K562 (cell line): Measurements from ENCODE around the gene MED22. TPM values are rescaled to one million over a fixed set of nuclear protein-coding genes. Genes with fewer than 3 reads are reported as not detected.

Experiments used
- CCAR2 ChIP-seq: fragments of 200-400 bp; formaldehyde crosslinking; IDR thresholded peaks from 2 replicates; pipeline ENCODE4 v1.6.1; 2017; ENCODE audit warnings: mild to moderate bottlenecking, low read depth, low read length
- CTCFL ChIP-seq: IDR thresholded peaks from 2 replicates; pipeline ENCODE4 v1.6.1; 2011; ENCODE audit warnings: borderline replicate concordance, low read depth, mild to moderate bottlenecking, moderate library complexity, low read length; ENCODE audit not compliant: insufficient read depth, poor library complexity, severe bottlenecking
- DPF2 ChIP-seq: fragments of 450-650 bp; IDR thresholded peaks from 2 replicates; pipeline ENCODE4 v1.6.1; 2016
- FOXA3 ChIP-seq, 2 experiments: fragments of 450-650 bp in 1 of 2; sonication (generic) in 1 of 2; formaldehyde crosslinking; IDR thresholded peaks in 1 of 2; conservative IDR thresholded peaks in 1 of 2; 2 replicates each; pipeline versions ENCODE4 v1.4.0 to v1.8.0; 2020 to 2022; ENCODE audit warnings: mild to moderate bottlenecking in 2 of 2, missing genetic modification reagents in 1 of 2
- JUN ChIP-seq, 2 experiments: sonication (generic) in 1 of 2; formaldehyde crosslinking in 1 of 2; IDR thresholded peaks; 2 replicates each; pipeline versions ENCODE4 v1.6.1 to v1.8.0; 2012 to 2022; ENCODE audit warnings: borderline replicate concordance in 2 of 2, mild to moderate bottlenecking in 2 of 2, improper control_type of control experiment in 1 of 2, low read depth in 1 of 2, low read length in 1 of 2, missing genetic modification reagents in 1 of 2
- NFIC ChIP-seq: fragments of 450-650 bp; IDR thresholded peaks from 2 replicates; pipeline ENCODE4 v1.6.1; 2017; ENCODE audit warnings: mild to moderate bottlenecking, inconsistent platforms
- NFIX ChIP-seq: fragments of 250-450 bp; sonication (Bioruptor Pico); IDR thresholded peaks from 2 replicates; pipeline ENCODE4 v1.4.0; 2020; ENCODE audit warnings: low read depth, mild to moderate bottlenecking, moderate library complexity
- RBM22 ChIP-seq: fragments of 200-400 bp; formaldehyde crosslinking; IDR thresholded peaks from 2 replicates; pipeline ENCODE4 v1.6.1; 2018; ENCODE audit warnings: low read length, low read depth; ENCODE audit not compliant: poor library complexity, severe bottlenecking
- TFAP4 ChIP-seq: sonication (generic); formaldehyde crosslinking; IDR thresholded peaks from 2 replicates; pipeline ENCODE4 v1.8.0; 2022; ENCODE audit warnings: missing genetic modification reagents, mild to moderate bottlenecking, moderate library complexity, borderline replicate concordance
- XRCC5 ChIP-seq: fragments of 200-400 bp; formaldehyde crosslinking; IDR thresholded peaks from 2 replicates; pipeline ENCODE4 v1.6.1; 2017; ENCODE audit warnings: low read depth, mild to moderate bottlenecking, low read length
- ZNF740 ChIP-seq, 3 experiments: fragments of 200-800 bp in 1 of 3; sonication (Bioruptor generic) in 1 of 3; sonication (generic) in 1 of 3; formaldehyde crosslinking in 1 of 3; IDR thresholded peaks; 2 replicates each; pipeline versions ENCODE4 v1.6.1 to v1.8.0; 2016 to 2022; ENCODE audit warnings: mild to moderate bottlenecking in 2 of 3, missing compliant biosample characterization in 2 of 3, missing genetic modification characterization in 2 of 3, missing genetic modification reagents in 1 of 3
- polyA plus RNA-seq, 8 experiments: library from polyadenylated mRNA; depleted of rRNA in 4 of 8; stranded (reverse) in 5 of 8; unstranded in 3 of 8; fragments of >200 nt; fragmentation: Nextera tagmentation in 2 of 8; fragmentation: Illumina TruSeq in 1 of 8; extraction: Ambion mirVana in 2 of 8; extraction: Trizol in 1 of 8; gene quantifications; 2 replicates each; pipeline versions ENCODE4 v1.2.1 to v1.2.3, GENCODE V29; 2011 to 2014; ENCODE audit warnings: inconsistent platforms in 1 of 8, missing spikeins in 1 of 8
- total RNA-seq, 7 experiments: library from RNA; depleted of rRNA in 6 of 7; stranded (reverse); fragments of >200 nt in 6 of 7; fragmentation: Illumina TruSeq in 2 of 7; extraction: Trizol in 2 of 7; gene quantifications; 2 replicates each; pipeline versions ENCODE4 v1.2.1 to v1.2.3, GENCODE V29; 2011 to 2021; ENCODE audit warnings: low replicate concordance in 1 of 7
- TF ChIP-seq, protein P1 (sequence below): fragments of 250-450 bp; sonication (Bioruptor Pico); IDR thresholded peaks from 2 replicates; pipeline ENCODE4 v1.4.0; 2020; ENCODE audit warnings: mild to moderate bottlenecking, moderate library complexity

Gene MED22
- total and polyA plus RNA-seq, 9 of the 15 experiments (the other 6 are each of a cell fraction or from before 2014, with no cell fraction given) = 0.73 to 35.6 (median 22.3) TPM

DNA sequence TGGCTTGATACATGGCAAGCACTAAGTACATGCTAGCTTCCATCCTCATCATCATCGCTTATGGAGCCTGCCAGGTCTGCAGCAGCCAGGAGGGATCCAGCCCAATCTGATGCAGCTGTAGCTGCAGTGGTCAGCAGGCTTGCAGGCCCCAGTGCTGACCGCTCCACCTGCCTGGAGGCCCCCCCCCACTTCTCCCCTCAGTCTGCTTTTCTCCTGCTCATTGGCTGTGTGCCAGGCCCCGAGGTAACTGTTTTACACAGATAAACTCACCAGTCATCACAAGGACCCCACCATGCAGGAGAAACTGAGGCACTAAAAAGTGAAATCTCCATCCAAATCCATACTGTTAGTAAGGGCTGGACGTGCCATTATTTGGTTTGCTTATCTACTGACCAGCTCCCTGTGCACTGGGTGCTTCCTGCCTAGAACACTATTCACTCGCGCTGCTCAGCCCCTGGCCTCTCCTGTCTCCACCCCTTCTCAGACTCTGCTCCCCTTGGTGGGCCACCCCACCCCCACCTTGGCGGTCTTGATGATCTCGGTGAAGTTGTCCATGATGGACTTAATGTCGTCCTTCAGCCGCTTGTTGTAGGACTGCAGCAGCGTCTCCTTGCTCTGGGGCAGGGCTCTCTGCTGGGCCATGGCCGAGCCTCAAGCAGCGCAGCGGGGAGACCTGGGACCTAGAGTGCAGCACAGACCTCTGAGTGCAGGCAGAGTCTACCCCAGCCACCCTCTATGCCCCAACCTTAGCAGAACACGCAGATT, 1.7 kb downstream of the MED22 start (continued):
- TF ChIP-seq, protein P1, sequence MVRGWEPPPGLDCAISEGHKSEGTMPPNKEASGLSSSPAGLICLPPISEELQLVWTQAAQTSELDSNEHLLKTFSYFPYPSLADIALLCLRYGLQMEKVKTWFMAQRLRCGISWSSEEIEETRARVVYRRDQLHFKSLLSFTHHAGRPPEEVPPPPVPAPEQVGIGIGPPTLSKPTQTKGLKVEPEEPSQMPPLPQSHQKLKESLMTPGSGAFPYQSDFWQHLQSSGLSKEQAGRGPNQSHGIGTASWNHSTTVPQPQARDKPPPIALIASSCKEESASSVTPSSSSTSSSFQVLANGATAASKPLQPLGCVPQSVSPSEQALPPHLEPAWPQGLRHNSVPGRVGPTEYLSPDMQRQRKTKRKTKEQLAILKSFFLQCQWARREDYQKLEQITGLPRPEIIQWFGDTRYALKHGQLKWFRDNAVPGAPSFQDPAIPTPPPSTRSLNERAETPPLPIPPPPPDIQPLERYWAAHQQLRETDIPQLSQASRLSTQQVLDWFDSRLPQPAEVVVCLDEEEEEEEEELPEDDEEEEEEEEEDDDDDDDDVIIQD (CRISPR knock-in tag) = no peak
- TF ChIP-seq ZNF740 (CRISPR knock-in tag; IDR thresholded peaks at IDR 0.05) = no peak
- peak in 1 of 2 experiments; percentile 37; a peak in 1 of 4 replicates for TF ChIP-seq ZNF740 (tag; IDR thresholded peaks at IDR 0.05)
- 0 out of 2 replicates have a peak, but pooled peaks have one; percentile 3 for TF ChIP-seq XRCC5
- TF ChIP-seq JUN (IDR thresholded peaks at IDR 0.05; ENCODE audit: borderline replicate concordance, low read depth, low read length) = no peak
- TF ChIP-seq JUN (CRISPR knock-in tag; IDR thresholded peaks at IDR 0.05; ENCODE audit: borderline replicate concordance) = 0 out of 2 replicates have a peak, but pooled peaks have one; percentile 18
- TF ChIP-seq NFIC = peak; percentile 92
- TF ChIP-seq RBM22 = no peak
- TF ChIP-seq FOXA3 (CRISPR knock-in tag; conservative IDR thresholded peaks at IDR 0.05 in 1 of 2, IDR thresholded peaks at IDR 0.05 in 1 of 2) = no peak
- TF ChIP-seq CCAR2 = no peak
- peak; percentile 30; the same call in 1 of the 2 replicates for TF ChIP-seq NFIX
- TF ChIP-seq TFAP4 (CRISPR knock-in tag) = no peak
- no peak for TF ChIP-seq DPF2
- no peak for TF ChIP-seq CTCFL
- TF ChIP-seq, all 486 proteins: peak for 5
